GM19324 (cell line): ENCODE data around the gene TTBK1.

Experiments used
- ATAC-seq: cut with Tn5 transposase; IDR thresholded peaks from one replicate; pipeline ENCODE4 v1.9.1; 2021; ENCODE audit warnings: mild to moderate bottlenecking, moderate library complexity; ENCODE audit not compliant: unreplicated experiment, low FRiP score

Gene TTBK1

DNA sequence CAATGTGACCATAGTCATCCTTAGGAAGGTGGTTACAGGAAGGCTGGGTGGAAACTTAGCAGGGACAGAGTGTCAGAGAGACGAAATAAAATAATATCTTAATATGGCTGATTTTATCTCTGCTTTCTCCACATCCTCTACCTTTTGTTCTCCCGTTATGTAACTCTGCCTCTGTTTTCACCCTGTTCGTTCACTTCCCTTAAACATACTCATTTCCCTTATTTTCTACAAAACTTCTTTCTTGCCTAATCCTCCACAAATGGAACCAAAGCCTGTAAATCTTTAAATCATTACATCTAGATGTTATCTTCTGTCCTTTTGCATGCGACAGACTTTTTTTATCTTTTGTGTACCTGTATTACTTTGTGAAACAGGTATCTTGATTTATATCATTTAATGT, 88.6 kb downstream of the TTBK1 start:
- no peak for ATAC-seq

DNA sequence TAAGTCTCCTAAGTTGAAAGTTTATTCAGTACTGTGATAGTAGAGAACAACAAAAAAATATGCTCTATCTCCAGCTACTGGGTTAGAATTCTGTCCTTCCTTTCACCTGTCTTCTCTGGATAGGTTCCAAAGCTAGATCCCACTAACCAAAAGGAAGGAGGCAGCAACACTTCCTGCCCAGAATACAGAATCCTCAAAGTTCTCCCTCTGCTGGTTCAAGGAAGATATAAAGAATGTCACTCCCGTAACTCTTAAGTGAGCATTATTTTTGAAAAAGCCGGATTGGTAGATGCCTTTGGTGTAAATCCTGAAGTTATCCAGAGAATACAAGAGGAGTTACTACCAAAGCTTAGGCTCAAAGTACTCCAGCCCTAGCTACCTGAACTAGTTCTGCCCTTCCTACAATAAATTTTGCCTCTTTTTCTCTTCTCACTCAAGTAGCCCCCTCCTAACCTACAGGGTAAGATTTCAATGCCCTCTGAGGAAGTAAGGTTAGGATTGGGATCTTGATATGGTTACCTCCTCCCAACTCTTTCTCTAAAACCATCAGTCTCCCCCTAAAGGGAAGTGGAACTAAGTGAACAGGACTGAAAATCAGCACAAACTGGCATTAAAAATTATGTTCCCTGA, 91.3 kb downstream of the TTBK1 start:
- no peak for ATAC-seq

DNA sequence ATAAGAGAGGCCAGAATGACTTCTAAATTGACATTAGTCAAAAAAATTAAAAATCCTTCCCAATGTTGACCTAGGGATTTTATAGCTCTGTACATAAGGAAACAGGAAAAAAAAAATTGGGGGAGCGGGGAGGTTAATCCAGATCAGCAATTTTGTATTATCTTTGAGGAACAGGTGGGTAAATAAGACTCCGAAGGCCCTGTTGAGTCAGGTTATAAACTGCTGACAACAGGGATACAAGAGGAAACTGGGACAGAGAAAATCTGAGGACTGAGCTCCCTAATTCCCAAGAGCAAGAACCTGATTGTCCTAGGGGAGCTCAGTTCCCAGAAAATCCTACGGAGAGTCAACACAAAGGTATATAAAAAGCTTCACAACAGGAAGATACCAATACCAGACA, 92.2 kb downstream of the TTBK1 start:
- ATAC-seq, result no peak

DNA sequence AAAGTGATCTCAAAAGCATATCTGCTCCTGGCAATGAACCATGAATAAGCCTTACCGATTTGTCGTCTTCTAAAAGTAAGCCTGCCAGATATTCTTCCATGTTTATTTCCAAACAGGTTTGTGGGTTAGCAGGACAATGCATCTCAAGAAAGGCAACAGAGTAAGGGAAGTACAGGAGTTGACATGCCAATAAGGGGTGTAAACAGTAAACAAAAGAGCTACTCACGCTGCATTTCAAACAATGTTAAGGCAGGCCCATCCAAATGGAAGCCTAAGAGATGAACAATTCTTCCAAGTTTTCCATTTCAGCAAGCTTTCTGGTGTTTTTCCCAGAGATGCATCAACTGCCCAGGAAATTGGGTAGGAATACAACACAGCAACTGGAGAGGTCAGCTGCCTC, 93.1 kb downstream of the TTBK1 start:
- no peak for ATAC-seq
